HepG2 (cell line): ENCODE results near the gene ARL3. TPM values are rescaled to one million over a fixed set of nuclear protein-coding genes. Genes with fewer than 3 reads are reported as not detected.

Source experiments
- BRF2 ChIP-seq: sonication (generic); formaldehyde crosslinking; IDR thresholded peaks from 2 replicates; pipeline ENCODE4 v1.8.1; 2022; ENCODE audit warnings: mild to moderate bottlenecking, missing genetic modification reagents
- FOXA1 ChIP-seq, 2 experiments: fragments of 450-650 bp in 1 of 2; sonication (generic) in 1 of 2; formaldehyde crosslinking in 1 of 2; IDR thresholded peaks; 2 replicates each; pipeline versions ENCODE4 v1.4.0 to v1.6.1; 2016 to 2020; ENCODE audit warnings: missing genetic modification reagents in 1 of 2
- GTF2F1 ChIP-seq: fragments of 150-350 bp; IDR thresholded peaks from 2 replicates; pipeline ENCODE4 v1.6.1; 2014; ENCODE audit warnings: low read length
- KDM1A ChIP-seq: IDR thresholded peaks from 2 replicates; pipeline ENCODE4 v1.6.1; 2016; ENCODE audit warnings: missing compliant biosample characterization
- MAX ChIP-seq: IDR thresholded peaks from 2 replicates; pipeline ENCODE4 v1.6.1; 2012; ENCODE audit warnings: inconsistent platforms
- MED1 ChIP-seq: sonication (generic); formaldehyde crosslinking; IDR thresholded peaks from 2 replicates; pipeline ENCODE4 v1.4.0; 2020; ENCODE audit warnings: missing genetic modification reagents
- MNT ChIP-seq: fragments of 450-650 bp; IDR thresholded peaks from 2 replicates; pipeline ENCODE4 v1.6.1; 2016
- NR0B2 ChIP-seq: sonication (generic); formaldehyde crosslinking; IDR thresholded peaks from 2 replicates; pipeline ENCODE4 v1.4.0; 2020; ENCODE audit warnings: mild to moderate bottlenecking, missing genetic modification reagents
- PHF8 ChIP-seq: sonication (generic); formaldehyde crosslinking; IDR thresholded peaks from 2 replicates; pipeline ENCODE4 v1.5.0; 2020; ENCODE audit warnings: missing genetic modification reagents
- RFX3 ChIP-seq: IDR thresholded peaks from 2 replicates; pipeline ENCODE4 v1.6.1; 2016; ENCODE audit warnings: missing biosample characterization, missing genetic modification reagents
- SMAD1 ChIP-seq: sonication (generic); formaldehyde crosslinking; IDR thresholded peaks from 2 replicates; pipeline ENCODE4 v1.4.0; 2020; ENCODE audit warnings: missing genetic modification reagents, low read depth, mild to moderate bottlenecking, borderline replicate concordance
- SMC3 ChIP-seq: IDR thresholded peaks from 2 replicates; pipeline ENCODE4 v1.6.1; 2011; ENCODE audit warnings: low read length, improper control_type of control experiment
- TOE1 ChIP-seq: sonication (generic); formaldehyde crosslinking; IDR thresholded peaks from 2 replicates; pipeline ENCODE4 v1.4.0; 2020; ENCODE audit warnings: mild to moderate bottlenecking, missing genetic modification reagents
- TRIM24 ChIP-seq: sonication (generic); formaldehyde crosslinking; IDR thresholded peaks from 2 replicates; pipeline ENCODE4 v1.8.0; 2022; ENCODE audit warnings: mild to moderate bottlenecking, missing genetic modification reagents
- TSC22D2 ChIP-seq: sonication (generic); formaldehyde crosslinking; IDR thresholded peaks from 2 replicates; pipeline ENCODE4 v1.5.1; 2020; ENCODE audit warnings: missing genetic modification reagents, mild to moderate bottlenecking, borderline replicate concordance
- YEATS4 ChIP-seq: sonication (generic); formaldehyde crosslinking; IDR thresholded peaks from 2 replicates; pipeline ENCODE4 v1.4.0; 2020; ENCODE audit warnings: missing genetic modification reagents, borderline replicate concordance
- ZFP36L1 ChIP-seq: sonication (generic); formaldehyde crosslinking; IDR thresholded peaks from 2 replicates; pipeline ENCODE4 v1.8.0; 2022; ENCODE audit warnings: mild to moderate bottlenecking, missing genetic modification reagents, moderate library complexity
- ZNF224 ChIP-seq: sonication (generic); formaldehyde crosslinking; IDR thresholded peaks from 2 replicates; pipeline ENCODE4 v1.5.0; 2020; ENCODE audit warnings: mild to moderate bottlenecking, missing genetic modification reagents
- ZNF549 ChIP-seq: sonication (generic); formaldehyde crosslinking; IDR thresholded peaks from 2 replicates; pipeline ENCODE4 v1.5.0; 2020; ENCODE audit warnings: missing genetic modification reagents
- ZNF567 ChIP-seq: sonication (generic); formaldehyde crosslinking; IDR thresholded peaks from 2 replicates; pipeline ENCODE4 v1.8.1; 2023; ENCODE audit warnings: mild to moderate bottlenecking, missing genetic modification reagents, borderline replicate concordance
- ZNF609 ChIP-seq: sonication (generic); formaldehyde crosslinking; IDR thresholded peaks from 2 replicates; pipeline ENCODE4 v1.4.0; 2020; ENCODE audit warnings: mild to moderate bottlenecking, missing genetic modification reagents, borderline replicate concordance
- ZNF768 ChIP-seq: sonication (generic); formaldehyde crosslinking; IDR thresholded peaks from 2 replicates; pipeline ENCODE4 v1.4.0; 2020; ENCODE audit warnings: missing genetic modification reagents
- ZSCAN5A ChIP-seq: sonication (generic); formaldehyde crosslinking; IDR thresholded peaks from 2 replicates; pipeline ENCODE4 v1.8.0; 2022; ENCODE audit warnings: mild to moderate bottlenecking, missing genetic modification reagents, borderline replicate concordance
- polyA plus RNA-seq, 8 experiments: library from polyadenylated mRNA; depleted of rRNA in 3 of 8; stranded (reverse) in 7 of 8; unstranded in 1 of 8; fragments of >200 nt; fragmentation: Illumina TruSeq in 4 of 8; extraction: Trizol in 4 of 8; gene quantifications; 2 replicates each; pipeline versions ENCODE4 v1.2.1 to v1.2.3, GENCODE V29; 2011 to 2016; ENCODE audit warnings: low read depth in 4 of 8, missing spikeins in 1 of 8, mixed read lengths in 1 of 8; ENCODE audit not compliant: insufficient read depth in 1 of 8
- total RNA-seq, 5 experiments: library from RNA; depleted of rRNA; stranded (reverse); fragments of >200 nt; fragmentation: Illumina TruSeq; extraction: Trizol; gene quantifications; 2 replicates each; pipeline ENCODE4 v1.2.3, GENCODE V29; 2016; ENCODE audit warnings: low read depth in 1 of 5

ARL3 gene
- total and polyA plus RNA-seq, 2 of the 13 experiments (the other 11 are each of a cell fraction or from before 2014, with no cell fraction given): 5.2 to 6.6 TPM

GRCh38 chr10:102645388-102645740 lies 68.8 kb downstream of the ARL3 start (continued):
- TF ChIP-seq MAX (no peak), ZNF549 (0 out of 2 replicates have a peak, but pooled peaks have one; percentile 25), FOXA1 (IDR thresholded peaks at IDR 0.05) (no peak), FOXA1 (CRISPR knock-in tag; IDR thresholded peaks at IDR 0.05) (0 out of 2 replicates have a peak, but pooled peaks have one; percentile 15), BRF2 (CRISPR knock-in tag) (no peak), TRIM24 (CRISPR knock-in tag) (no peak), ZSCAN5A (CRISPR knock-in tag) (no peak), ZNF224 (CRISPR knock-in tag) (no peak), TSC22D2 (CRISPR knock-in tag) (no peak), ZNF567 (CRISPR knock-in tag) (no peak), SMC3 (no peak), RFX3 (CRISPR knock-in tag) (no peak), KDM1A (CRISPR knock-in tag) (no peak), SMAD1 (CRISPR knock-in tag) (no peak), NR0B2 (CRISPR knock-in tag) (no peak), PHF8 (CRISPR knock-in tag) (no peak), ZNF768 (CRISPR knock-in tag) (no peak), MNT (peak; percentile 45), ZNF609 (CRISPR knock-in tag) (peak; percentile 6; the same call in 1 of the 2 replicates), ZFP36L1 (CRISPR knock-in tag) (no peak), TOE1 (CRISPR knock-in tag) (no peak), MED1 (CRISPR knock-in tag) (peak; percentile 53), YEATS4 (CRISPR knock-in tag) (0 out of 2 replicates have a peak, but pooled peaks have one; percentile 7), GTF2F1 (no peak)
